ENCODE data around the gene CD27. TPM values are rescaled to one million over a fixed set of nuclear protein-coding genes. Genes with fewer than 3 reads are reported as not detected.
"Not testable (repeated sequence)": the region's sequence is repeated elsewhere in the genome, so short reads cannot be mapped to it uniquely, and the experiment has no call there.

Gene CD27
- polyA plus RNA-seq, 12 donors, result 0.54 to 3.3 (median 0.96) TPM; not detected in 3

DNA sequence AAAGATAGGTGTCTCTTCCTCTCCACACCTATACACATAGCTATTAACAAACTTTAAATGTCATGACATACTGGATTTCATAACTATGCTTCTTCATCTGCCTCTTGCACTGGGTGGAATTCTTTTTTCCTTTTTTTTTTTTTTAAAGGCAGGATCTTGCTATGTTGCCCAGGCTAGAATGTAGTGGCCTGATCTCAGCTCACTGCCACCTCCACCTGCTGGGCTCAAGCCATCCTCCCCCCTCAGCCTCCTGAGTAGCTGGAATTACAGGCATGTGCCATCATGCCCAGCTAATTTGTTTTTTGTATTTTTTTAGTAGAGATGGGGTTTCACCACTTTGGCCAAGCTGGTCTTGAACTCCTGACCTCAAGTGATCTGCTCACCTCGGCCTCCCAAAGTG, 43.5 kb downstream of the CD27 start:
- no peak for DNase-seq

DNA sequence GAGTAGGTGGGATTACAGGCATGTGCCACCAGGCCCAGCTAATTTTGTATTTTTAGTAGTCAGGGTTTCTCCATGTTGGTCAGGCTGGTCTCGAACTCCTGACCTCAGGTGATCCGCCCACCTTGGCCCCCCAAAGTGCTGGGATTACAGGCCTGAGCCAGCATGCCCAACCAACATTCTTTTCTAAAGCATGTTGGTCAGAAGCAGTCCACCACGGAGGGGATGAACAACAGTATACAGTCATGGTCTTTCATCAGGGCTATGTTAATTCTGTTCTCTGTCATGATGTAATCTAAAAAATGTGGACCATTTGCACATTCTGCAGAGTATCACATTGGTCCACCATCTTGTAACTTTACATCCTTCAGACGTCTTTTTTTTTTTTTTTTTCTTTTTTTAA, 44.7 kb downstream of the CD27 start:
- DNase-seq, result no peak

DNA sequence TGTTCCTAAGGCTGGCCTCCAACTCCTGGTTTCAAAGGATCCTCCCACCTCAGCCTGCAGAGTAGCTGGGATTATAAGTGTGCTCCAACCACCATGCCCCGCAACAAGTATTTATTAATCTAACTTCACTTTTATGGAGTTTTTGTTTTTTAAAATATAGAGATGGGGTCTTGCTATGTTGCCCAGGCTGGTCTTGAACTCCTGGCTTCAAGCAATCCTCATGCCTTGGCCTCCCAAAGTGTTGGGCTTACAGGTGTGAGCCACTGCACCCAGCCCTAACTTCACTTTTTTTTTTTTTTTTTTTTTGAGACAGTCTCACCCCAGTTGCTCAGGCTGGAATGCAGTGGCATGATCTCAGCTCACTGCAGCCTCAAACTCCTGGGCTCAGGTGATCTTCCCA, 45.9 kb downstream of the CD27 start:
- DNase-seq, result not testable (repeated sequence)

DNA sequence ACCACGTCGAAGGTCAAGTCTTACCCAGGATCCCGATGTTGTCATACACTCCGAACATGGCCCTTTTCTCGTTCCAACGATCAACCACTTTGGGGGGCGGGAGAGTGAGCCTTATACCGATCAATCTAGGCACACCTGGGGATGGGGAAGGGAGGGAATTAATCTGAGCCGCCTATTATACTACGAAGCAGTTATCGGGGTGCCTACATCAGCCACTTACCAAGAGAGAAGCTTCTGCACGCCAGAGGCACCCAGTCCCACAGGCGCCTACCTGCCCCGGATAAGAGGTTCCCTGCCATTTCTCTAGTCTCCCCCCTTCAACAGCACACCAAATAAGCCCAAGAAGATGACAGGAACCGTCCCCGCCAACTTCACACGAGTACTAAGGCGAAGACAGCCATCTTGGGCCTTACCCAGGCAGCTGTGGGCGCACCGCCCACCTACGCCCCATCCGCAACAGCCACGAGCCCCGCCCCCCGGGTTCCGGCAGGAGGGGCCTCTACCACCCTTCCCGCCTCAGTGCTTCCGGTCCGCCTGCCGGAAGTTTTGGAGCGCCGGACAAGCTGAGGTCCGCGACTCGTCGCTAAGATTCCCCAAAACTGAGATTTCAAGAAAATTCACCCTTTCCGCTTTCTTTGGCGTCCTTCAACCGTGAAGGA, 48.2 kb downstream of the CD27 start, which contains the start of gene MRPL51:
Gene MRPL51 (minus strand): TSS at position 425 of the 659 bp plus-strand sequence. CDS start 126 bp downstream, at position 299.
- peak; percentile 97 for DNase-seq

DNA sequence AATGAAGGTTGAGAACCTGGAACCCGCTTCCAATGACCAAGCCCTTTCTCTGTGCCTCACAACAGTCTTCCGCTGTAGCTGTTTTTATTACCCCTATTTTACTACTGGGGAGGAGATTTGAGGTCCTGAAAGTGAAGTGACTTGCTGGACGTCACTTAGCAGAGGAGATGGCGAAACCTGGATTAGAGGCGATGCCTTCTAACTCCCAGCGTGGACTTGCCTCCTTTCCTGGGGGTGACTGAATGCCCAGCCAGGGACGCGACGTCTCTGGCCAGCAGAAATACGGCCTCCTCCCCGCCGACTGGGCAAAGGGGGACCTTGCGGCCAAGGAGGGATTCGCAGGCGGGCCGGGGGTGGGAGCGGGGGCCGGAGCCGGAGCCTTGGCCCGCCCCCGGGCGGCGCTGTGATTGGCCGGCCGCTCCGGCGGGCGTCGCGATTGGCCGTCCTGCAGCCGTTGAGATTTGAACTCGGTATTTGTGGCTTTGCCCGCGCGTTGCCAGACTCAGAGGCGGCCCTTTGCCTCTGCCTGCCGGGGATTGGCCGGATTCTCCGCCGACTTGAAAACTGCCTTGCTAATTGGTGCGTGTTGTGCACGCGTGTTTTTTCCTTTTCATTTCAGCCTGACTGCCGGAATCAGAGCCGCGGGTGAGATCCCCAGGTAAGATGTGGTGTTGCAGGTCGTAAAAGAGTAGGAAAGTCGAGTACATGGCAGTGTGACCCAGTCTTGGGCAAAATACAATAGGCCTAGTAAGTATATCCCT, 48.9 kb downstream of the CD27 start, which contains the start of gene NCAPD2:
Gene NCAPD2 (plus strand): TSS at position 606 of the 761 bp plus-strand sequence. CDS start 997 bp downstream, outside the sequence.
- DNase-seq, result peak; percentile 95

DNA sequence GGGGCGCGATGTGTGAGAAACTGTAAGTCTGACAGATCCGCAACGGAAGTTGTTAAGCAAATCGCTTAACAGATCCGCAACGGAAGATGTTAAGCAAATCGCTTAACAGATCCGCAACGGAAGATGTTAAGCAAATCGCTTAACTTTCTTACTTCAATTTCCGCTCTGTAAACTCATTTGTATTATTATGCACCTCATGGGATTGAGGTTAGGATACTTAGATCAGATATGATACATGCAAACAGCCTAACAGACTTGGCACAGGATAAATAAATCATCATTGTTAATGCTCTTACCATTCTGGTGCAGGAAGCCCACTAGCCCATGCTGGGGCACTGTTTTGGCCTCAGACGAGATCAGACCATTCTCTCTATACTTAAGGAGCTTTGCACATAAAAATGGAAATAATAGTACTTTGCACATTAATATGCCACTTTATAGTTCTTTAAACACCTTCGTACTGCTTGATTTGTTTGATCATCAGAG, 49.5 kb downstream of the CD27 start:
- DNase-seq, result no peak

DNA sequence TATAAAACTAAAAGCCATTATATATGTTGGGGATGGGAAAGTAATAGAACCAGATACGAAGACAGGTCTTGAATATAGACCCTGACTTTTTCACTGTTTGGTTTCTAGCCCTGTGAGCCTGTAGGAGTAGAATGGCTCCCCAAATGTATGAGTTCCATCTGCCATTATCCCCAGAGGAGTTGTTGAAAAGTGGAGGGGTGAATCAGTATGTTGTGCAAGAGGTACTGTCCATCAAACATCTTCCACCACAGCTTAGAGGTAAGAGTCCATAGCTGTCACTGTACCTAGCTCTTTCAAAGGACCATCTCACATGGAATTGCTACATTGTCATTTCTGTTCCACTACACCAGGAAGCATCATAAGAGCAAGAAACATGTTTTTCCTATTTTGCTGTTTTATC, 50.2 kb downstream of the CD27 start:
- DNase-seq, result no peak

DNA sequence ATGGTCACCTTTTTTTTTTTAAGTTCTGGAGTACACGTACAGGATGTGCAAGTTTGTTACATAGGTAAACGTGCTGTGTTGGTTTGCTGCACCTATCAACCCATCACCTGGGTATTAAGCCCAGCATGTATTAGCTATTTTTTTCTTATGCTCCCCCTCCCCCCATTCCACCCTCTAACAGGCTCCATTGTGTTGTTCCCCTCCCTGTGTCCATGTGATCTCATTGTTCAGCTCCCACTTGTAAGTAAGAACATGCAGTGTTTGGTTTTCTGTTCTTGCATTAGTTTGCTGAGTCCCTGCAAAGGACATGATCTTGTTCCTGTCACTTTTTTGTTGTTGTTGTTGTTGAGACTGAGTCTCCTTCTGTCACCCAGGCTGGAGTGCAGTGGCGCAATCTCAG, 52.5 kb downstream of the CD27 start:
- not testable (repeated sequence) for DNase-seq

DNA sequence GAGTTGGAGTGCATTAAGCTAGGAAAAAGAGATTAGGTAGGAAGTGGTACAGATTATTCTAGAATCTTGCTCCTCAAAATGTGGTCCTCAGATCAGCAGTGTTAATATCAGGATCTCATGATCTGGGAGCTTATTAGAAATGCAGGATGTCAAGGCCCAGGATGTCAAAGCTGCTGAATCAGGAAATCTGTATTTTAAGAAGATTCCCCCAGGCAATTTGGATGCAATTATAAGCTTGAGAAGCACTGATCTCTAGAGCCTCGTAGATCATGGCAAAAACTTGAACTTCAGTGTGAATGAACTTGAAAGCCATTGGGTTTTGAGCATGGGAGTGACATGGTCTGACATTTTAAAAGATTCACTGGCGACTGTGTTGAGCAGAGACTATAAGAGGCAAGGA, 55.7 kb downstream of the CD27 start:
- no peak for DNase-seq

Other genes with a start within 250 kb of the CD27 start
- 100 to 1,000 TPM in 3 of 12 donors, 10 to 100 TPM in 8, not detected in 1; 52.2 to 191 (median 59.8) TPM for gene CD9, start 244.6 kb upstream of the CD27 start, polyA plus RNA-seq (ENCODE audit: insufficient read length in 12 of 12)
- 1 to 10 TPM in 6 of 12 donors, under 1 TPM in 4, not detected in 2; 0.36 to 5.3 (median 1.1) TPM for gene PLEKHG6, start 134.3 kb upstream of the CD27 start, polyA plus RNA-seq (ENCODE audit: insufficient read length in 12 of 12)
- gene TNFRSF1A, start 102.9 kb upstream of the CD27 start, polyA plus RNA-seq (ENCODE audit: insufficient read length in 12 of 12), result 100 to 1,000 TPM in 1 of 12 donors, 10 to 100 TPM in 10, not detected in 1; 58.7 to 132 (median 70.6) TPM
- gene SCNN1A, start 69.4 kb upstream of the CD27 start, polyA plus RNA-seq (ENCODE audit: insufficient read length in 12 of 12), result 1 to 10 TPM in 2 of 12 donors, under 1 TPM in 6, not detected in 4; 0.23 to 9.9 (median 0.51) TPM
- gene LTBR, start 60.8 kb upstream of the CD27 start, polyA plus RNA-seq (ENCODE audit: insufficient read length in 12 of 12), result 10 to 100 TPM in 11 of 12 donors, not detected in 1; 25.8 to 65.1 (median 37.9) TPM
- 10 to 100 TPM in 2 of 12 donors, 1 to 10 TPM in 8, not detected in 2; 5.0 to 15.8 (median 8.7) TPM for gene TAPBPL, start 7.1 kb downstream of the CD27 start, polyA plus RNA-seq (ENCODE audit: insufficient read length in 12 of 12)
- gene VAMP1, start 25.7 kb downstream of the CD27 start, polyA plus RNA-seq (ENCODE audit: insufficient read length in 12 of 12), result 10 to 100 TPM in 6 of 12 donors, 1 to 10 TPM in 5, not detected in 1; 6.9 to 25.7 (median 11.9) TPM
- gene MRPL51, start 48.3 kb downstream of the CD27 start, polyA plus RNA-seq (ENCODE audit: insufficient read length in 12 of 12), result 100 to 1,000 TPM in 11 of 12 donors, not detected in 1; 104 to 178 (median 131) TPM
- gene NCAPD2, start 49.1 kb downstream of the CD27 start, polyA plus RNA-seq (ENCODE audit: insufficient read length in 12 of 12), result 10 to 100 TPM in 11 of 12 donors, not detected in 1; 28.7 to 53.7 (median 41.5) TPM
- gene GAPDH, start 89.6 kb downstream of the CD27 start, polyA plus RNA-seq (ENCODE audit: insufficient read length in 12 of 12), result 1,000 to 10,000 TPM in 11 of 12 donors, 100 to 1,000 TPM in 1; 984 to 5,913 (median 3,885) TPM
- gene IFFO1, start 111.1 kb downstream of the CD27 start, polyA plus RNA-seq (ENCODE audit: insufficient read length in 12 of 12), result 10 to 100 TPM in 11 of 12 donors, not detected in 1; 20.7 to 43.6 (median 28.0) TPM
- 10 to 100 TPM in 11 of 12 donors, not detected in 1; 14.9 to 44.6 (median 21.7) TPM for gene NOP2, start 123.3 kb downstream of the CD27 start, polyA plus RNA-seq (ENCODE audit: insufficient read length in 12 of 12)
- gene CHD4, start 162.4 kb downstream of the CD27 start, polyA plus RNA-seq (ENCODE audit: insufficient read length in 12 of 12), result 100 to 1,000 TPM; 131 to 406 (median 159) TPM
- gene LPAR5, start 191.0 kb downstream of the CD27 start, polyA plus RNA-seq (ENCODE audit: insufficient read length in 12 of 12), result 10 to 100 TPM in 1 of 12 donors, 1 to 10 TPM in 7, under 1 TPM in 3, not detected in 1; 0.77 to 16.4 (median 1.3) TPM
- 1 to 10 TPM in 10 of 12 donors, not detected in 2; 1.4 to 5.3 (median 2.7) TPM for gene ACRBP, start 202.5 kb downstream of the CD27 start, polyA plus RNA-seq (ENCODE audit: insufficient read length in 12 of 12)
- gene ING4, start 218.2 kb downstream of the CD27 start, polyA plus RNA-seq (ENCODE audit: insufficient read length in 12 of 12), result 100 to 1,000 TPM in 1 of 12 donors, 10 to 100 TPM in 10, not detected in 1; 45.1 to 100 (median 52.8) TPM
- gene ZNF384, start 244.4 kb downstream of the CD27 start, polyA plus RNA-seq (ENCODE audit: insufficient read length in 12 of 12), result 10 to 100 TPM in 11 of 12 donors, not detected in 1; 41.4 to 79.9 (median 48.8) TPM